PC-3 (cell line): Measurements from ENCODE around the gene SLC25A48. TPM values are rescaled to one million over a fixed set of nuclear protein-coding genes. Genes with fewer than 3 reads are reported as not detected.

Experiments used
- ATAC-seq: fragments of 200-7000 bp; cut with Tn5 transposase; 2 replicates; pipeline ENCODE4 v1.9.1; 2020; ENCODE audit warnings: mild to moderate bottlenecking, moderate library complexity
- BruUV-seq: library from RNA; stranded (reverse); fragments of 400-500 nt; replicated peaks from 2 replicates; lab custom pipeline; 2021; lab: Mats Ljungman, UMichigan
- CTCF ChIA-PET: fragments of 300-600 bp; sonication (Branson Sonifier 250); formaldehyde crosslinking; loops from one replicate; lab custom pipeline; 2022; ENCODE audit warnings: antibody characterized with exemption; lab: Charles Lee
- POLR2A ChIA-PET: fragments of 300-600 bp; sonication (Branson Sonifier 250); formaldehyde crosslinking; loops from one replicate; lab custom pipeline; 2022; ENCODE audit warnings: antibody characterized with exemption; ENCODE audit not compliant: unreplicated experiment; lab: Charles Lee
- DNase-seq: peaks from one replicate; pipeline ENCODE4 v3.0.0-alpha.2; 2015
- H2AFZ ChIP-seq: fragments of 300-600 bp; sonication (generic); 2 replicates; pipeline ENCODE4 v1.6.0; 2016; ENCODE audit warnings: antibody characterized with exemption, low read length
- H3F3A ChIP-seq: fragments of 300-600 bp; sonication (generic); one replicate; pipeline ENCODE4 v1.6.0; 2017; ENCODE audit warnings: antibody characterized with exemption, low read length, control low read depth, mild to moderate bottlenecking; ENCODE audit not compliant: unreplicated experiment
- H3K27ac ChIP-seq: fragments of 300-600 bp; sonication (generic); 2 replicates; pipeline ENCODE4 v1.5.1; 2016; ENCODE audit warnings: mild to moderate bottlenecking, low read length
- H3K27me3 ChIP-seq: fragments of 300-600 bp; sonication (generic); 2 replicates; pipeline ENCODE4 v1.6.1; 2016; ENCODE audit warnings: low read length, mixed read lengths
- H3K36me3 ChIP-seq: fragments of 300-600 bp; sonication (generic); 2 replicates; pipeline ENCODE4 v1.6.1; 2016; ENCODE audit warnings: low read depth, mixed run types, low read length, mixed read lengths
- H3K4me1 ChIP-seq: fragments of 300-600 bp; sonication (generic); 2 replicates; pipeline ENCODE4 v1.5.1; 2016; ENCODE audit warnings: low read length; ENCODE audit not compliant: insufficient read depth
- H3K4me2 ChIP-seq: fragments of 300-600 bp; sonication (generic); 2 replicates; pipeline ENCODE4 v1.6.0; 2016; ENCODE audit warnings: low read length
- H3K4me3 ChIP-seq: fragments of 300-600 bp; sonication (generic); 2 replicates; pipeline ENCODE4 v1.5.1; 2016; ENCODE audit warnings: mild to moderate bottlenecking, low read length, mixed read lengths
- H3K79me2 ChIP-seq: fragments of 300-600 bp; sonication (generic); 2 replicates; pipeline ENCODE4 v1.6.1; 2017; ENCODE audit warnings: low read length, mixed read lengths
- H3K9ac ChIP-seq: fragments of 300-600 bp; sonication (generic); 2 replicates; pipeline ENCODE4 v1.6.0; 2016; ENCODE audit warnings: mild to moderate bottlenecking, low read length
- H3K9me2 ChIP-seq: fragments of 300-600 bp; sonication (generic); replicated peaks from 2 replicates; pipeline ENCODE4 v1.6.1; 2016; ENCODE audit warnings: mixed run types, low read length, mixed read lengths
- H3K9me3 ChIP-seq: fragments of 300-600 bp; sonication (generic); 2 replicates; pipeline ENCODE4 v1.6.1; 2016; ENCODE audit warnings: low read length, mixed read lengths
- H4K20me1 ChIP-seq: fragments of 300-600 bp; sonication (generic); 2 replicates; pipeline ENCODE4 v1.6.1; 2016; ENCODE audit warnings: low read length, mixed read lengths
- EZH2 ChIP-seq: fragments of 300-600 bp; sonication (generic); IDR thresholded peaks from one replicate; pipeline ENCODE4 v1.6.1; 2017; ENCODE audit warnings: antibody characterized with exemption, mild to moderate bottlenecking, low read length; ENCODE audit not compliant: unreplicated experiment
- EZH2phosphoT487 ChIP-seq: fragments of 300-600 bp; sonication (generic); IDR thresholded peaks from 2 replicates; pipeline ENCODE4 v1.6.1; 2018; ENCODE audit warnings: mild to moderate bottlenecking, antibody characterized with exemption, low read length, borderline replicate concordance
- intact Hi-C: fragments of 100-400 bp; cut with micrococcal nuclease; formaldehyde crosslinking; loops from 2 replicates; pipeline ENCODE4 v1.9.0; 2023
- total RNA-seq: library from RNA; depleted of rRNA; stranded (reverse); fragments of >200 nt; gene quantifications from 2 replicates; pipeline ENCODE4 v1.2.3, GENCODE V29; 2014
- TF ChIP-seq, protein P1 (sequence below): fragments of 300-600 bp; sonication (generic); conservative IDR thresholded peaks from 2 replicates; pipeline ENCODE4 v1.5.1; 2017; ENCODE audit warnings: antibody characterized with exemption, low read depth, mild to moderate bottlenecking, low read length

The SLC25A48 gene
- total RNA-seq, 1 experiment from 2014 or later = not detected

GRCh38 chr5:135814316-135814715, 20.1 kb upstream of the SLC25A48 start:
- no peaks in the 10 kb centered on the region for H3K4me1 ChIP-seq
- intact Hi-C loops = no loop called here
- H3K79me2 ChIP-seq = no peaks in the 10 kb centered on the region
- H3K4me2 ChIP-seq = no peak overlapping the region
- ChIA-PET CTCF (no interaction called here), POLR2A (no interaction called here)
- no peak overlapping the region for H3K27ac ChIP-seq
- no peaks in the 10 kb centered on the region for H3K9me2 ChIP-seq
- no TSS peak for BruUV-seq
- no peaks in the 10 kb centered on the region for H4K20me1 ChIP-seq
- no peak overlapping the region for H3K4me3 ChIP-seq
- peaks cover 44% of the 10 kb centered on the region for H3K27me3 ChIP-seq
- DNase-seq (no peak), ATAC-seq (no peak)
- H3K9ac ChIP-seq = no peak overlapping the region
- H3F3A ChIP-seq = no peaks in the 10 kb centered on the region
- TF ChIP-seq, protein P1, sequence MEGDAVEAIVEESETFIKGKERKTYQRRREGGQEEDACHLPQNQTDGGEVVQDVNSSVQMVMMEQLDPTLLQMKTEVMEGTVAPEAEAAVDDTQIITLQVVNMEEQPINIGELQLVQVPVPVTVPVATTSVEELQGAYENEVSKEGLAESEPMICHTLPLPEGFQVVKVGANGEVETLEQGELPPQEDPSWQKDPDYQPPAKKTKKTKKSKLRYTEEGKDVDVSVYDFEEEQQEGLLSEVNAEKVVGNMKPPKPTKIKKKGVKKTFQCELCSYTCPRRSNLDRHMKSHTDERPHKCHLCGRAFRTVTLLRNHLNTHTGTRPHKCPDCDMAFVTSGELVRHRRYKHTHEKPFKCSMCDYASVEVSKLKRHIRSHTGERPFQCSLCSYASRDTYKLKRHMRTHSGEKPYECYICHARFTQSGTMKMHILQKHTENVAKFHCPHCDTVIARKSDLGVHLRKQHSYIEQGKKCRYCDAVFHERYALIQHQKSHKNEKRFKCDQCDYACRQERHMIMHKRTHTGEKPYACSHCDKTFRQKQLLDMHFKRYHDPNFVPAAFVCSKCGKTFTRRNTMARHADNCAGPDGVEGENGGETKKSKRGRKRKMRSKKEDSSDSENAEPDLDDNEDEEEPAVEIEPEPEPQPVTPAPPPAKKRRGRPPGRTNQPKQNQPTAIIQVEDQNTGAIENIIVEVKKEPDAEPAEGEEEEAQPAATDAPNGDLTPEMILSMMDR = no peak
- TF ChIP-seq EZH2 (no peak), EZH2phosphoT487 (no peak)
- H3K36me3 ChIP-seq = no peaks in the 10 kb centered on the region
- no peaks in the 10 kb centered on the region for H3K9me3 ChIP-seq
- H2AFZ ChIP-seq = no peak overlapping the region

- ATAC-seq (no peak), DNase-seq (no peak)
- no peak overlapping the region for H3K4me2 ChIP-seq
- no peaks in the 10 kb centered on the region for H3F3A ChIP-seq
- no TSS peak for BruUV-seq
- H3K9me3 ChIP-seq = no peaks in the 10 kb centered on the region
- H3K27me3 ChIP-seq = peaks cover 42% of the 10 kb centered on the region
- H3K36me3 ChIP-seq = no peaks in the 10 kb centered on the region
- H3K27ac ChIP-seq = no peak overlapping the region
- H4K20me1 ChIP-seq = no peaks in the 10 kb centered on the region
- intact Hi-C loops = no loop called here
- ChIA-PET POLR2A (no interaction called here), CTCF (no interaction called here)
- no peaks in the 10 kb centered on the region for H3K9me2 ChIP-seq
- H3K4me3 ChIP-seq = no peak overlapping the region
- no peaks in the 10 kb centered on the region for H3K4me1 ChIP-seq
- TF ChIP-seq EZH2 (no peak), EZH2phosphoT487 (no peak)
- TF ChIP-seq, protein P1 = no peak
- H3K9ac ChIP-seq = no peak overlapping the region
- H3K79me2 ChIP-seq = no peaks in the 10 kb centered on the region
- no peak overlapping the region for H2AFZ ChIP-seq
These were observed 19.7 kb upstream of the SLC25A48 start for GRCh38 chr5:135814812-135815211.

DNA sequence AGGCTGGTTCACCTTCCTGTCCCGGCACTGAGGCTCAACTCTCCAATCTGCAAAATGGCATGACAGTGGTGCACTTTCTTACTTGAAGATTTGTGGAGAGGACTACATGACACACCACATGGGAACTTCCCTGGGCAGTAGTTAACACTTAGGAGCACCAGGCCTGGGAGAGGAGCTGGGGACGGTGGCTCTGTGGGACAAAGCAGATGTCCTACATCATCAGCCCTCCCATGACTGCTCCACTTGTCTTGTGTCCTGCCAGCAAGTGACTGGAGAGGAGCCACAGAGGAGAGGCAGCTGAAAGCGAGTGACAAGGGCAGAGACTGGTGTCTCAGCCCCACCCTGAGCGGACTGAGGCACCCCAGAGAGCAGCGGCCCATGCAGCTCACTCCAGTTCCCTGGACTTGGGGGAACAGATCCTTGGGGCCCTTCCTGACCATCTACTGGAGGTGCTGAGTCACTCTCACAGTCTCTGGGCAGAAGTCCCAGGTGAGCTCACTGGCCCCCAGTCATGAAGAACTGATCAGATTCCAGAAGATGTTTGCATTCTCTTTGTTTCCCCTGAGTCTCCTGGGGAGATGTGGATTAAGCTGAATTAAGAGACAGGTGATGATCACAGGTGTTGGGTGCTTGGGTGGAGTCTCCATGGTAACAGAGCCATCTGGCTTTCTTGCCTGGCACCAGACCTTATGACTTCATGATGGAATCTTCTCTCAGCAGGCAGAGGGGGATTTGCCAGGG, 13.2 kb upstream of the SLC25A48 start:
- no peaks in the 10 kb centered on the region for H3K9me3 ChIP-seq
- H3K27me3 ChIP-seq = peaks cover 20% of the 10 kb centered on the region
- H2AFZ ChIP-seq = no peak overlapping the region
- DNase-seq (no peak), ATAC-seq (no peak)
- BruUV-seq = no TSS peak
- no peaks in the 10 kb centered on the region for H4K20me1 ChIP-seq
- no peak overlapping the region for H3K4me2 ChIP-seq
- no peak overlapping the region for H3K4me3 ChIP-seq
- H3K79me2 ChIP-seq = no peaks in the 10 kb centered on the region
- intact Hi-C loops = loop anchor here (10.0 kb wide), 1 partner anchor 256 kb away; no protein-coding TSS in a partner anchor
- no peak overlapping the region for H3K27ac ChIP-seq
- no peaks in the 10 kb centered on the region for H3K4me1 ChIP-seq
- POLR2A ChIA-PET = no interaction called here
- H3K36me3 ChIP-seq = no peaks in the 10 kb centered on the region
- H3K9ac ChIP-seq = no peak overlapping the region
- TF ChIP-seq EZH2phosphoT487 (no peak), EZH2 (no peak)
- TF ChIP-seq, protein P1 = no peak
- H3K9me2 ChIP-seq = no peaks in the 10 kb centered on the region
- no peaks in the 10 kb centered on the region for H3F3A ChIP-seq
- CTCF ChIA-PET = no interaction called here
